MM.1S (cell line): ENCODE measurements around the gene WDFY1.

Source experiments
- DNase-seq: peaks from one replicate; pipeline ENCODE4 v3.0.0-alpha.2; 2015
- H2AFZ ChIP-seq: fragments of 300-600 bp; sonication (generic); 2 replicates; pipeline ENCODE4 v1.6.0; 2016; ENCODE audit warnings: antibody characterized with exemption, low read length
- H3F3A ChIP-seq: fragments of 300-600 bp; sonication (generic); 2 replicates; pipeline ENCODE4 v1.6.1; 2016; ENCODE audit warnings: mild to moderate bottlenecking, antibody characterized with exemption, low read length, moderate library complexity, mixed read lengths; ENCODE audit not compliant: insufficient read depth
- H3K27ac ChIP-seq: fragments of 300-600 bp; sonication (generic); 2 replicates; pipeline ENCODE4 v1.5.1; 2016; ENCODE audit warnings: mild to moderate bottlenecking, low read length
- H3K27me3 ChIP-seq: fragments of 300-600 bp; sonication (generic); replicated peaks from 2 replicates; pipeline ENCODE4 v1.6.0; 2016; ENCODE audit warnings: low read length; ENCODE audit not compliant: insufficient read depth
- H3K36me3 ChIP-seq: fragments of 300-600 bp; sonication (generic); replicated peaks from 2 replicates; pipeline ENCODE4 v1.6.1; 2016; ENCODE audit warnings: mild to moderate bottlenecking, low read length, mixed read lengths; ENCODE audit not compliant: insufficient read depth
- H3K4me1 ChIP-seq: fragments of 300-600 bp; sonication (generic); 2 replicates; pipeline ENCODE4 v1.6.1; 2016; ENCODE audit warnings: low read length, mixed read lengths
- H3K4me2 ChIP-seq: fragments of 300-600 bp; sonication (generic); 2 replicates; pipeline ENCODE4 v1.6.0; 2016; ENCODE audit warnings: low read depth, low read length
- H3K4me3 ChIP-seq: fragments of 300-600 bp; sonication (generic); 2 replicates; pipeline ENCODE4 v1.5.1; 2016; ENCODE audit warnings: low read length, mixed read lengths
- H3K79me2 ChIP-seq: fragments of 300-600 bp; sonication (generic); 2 replicates; pipeline ENCODE4 v1.6.1; 2016; ENCODE audit warnings: mixed run types, low read length, mixed read lengths
- H3K9ac ChIP-seq: fragments of 300-600 bp; sonication (generic); 2 replicates; pipeline ENCODE4 v1.6.1; 2016; ENCODE audit warnings: low read length, mixed read lengths
- H3K9me2 ChIP-seq: fragments of 300-600 bp; sonication (generic); replicated peaks from 2 replicates; pipeline ENCODE4 v1.6.1; 2016; ENCODE audit warnings: mild to moderate bottlenecking, low read length, mixed read lengths; ENCODE audit not compliant: insufficient read depth
- H3K9me3 ChIP-seq: fragments of 300-600 bp; sonication (generic); replicated peaks from 2 replicates; pipeline ENCODE4 v1.6.1; 2016; ENCODE audit warnings: mild to moderate bottlenecking, low read length, mixed read lengths; ENCODE audit not compliant: insufficient read depth
- H4K20me1 ChIP-seq: fragments of 300-600 bp; sonication (generic); 2 replicates; pipeline ENCODE4 v1.6.1; 2016; ENCODE audit warnings: mild to moderate bottlenecking, low read length, moderate library complexity, mixed read lengths; ENCODE audit not compliant: insufficient read depth
- CTCF ChIP-seq: fragments of 300-600 bp; sonication (generic); IDR thresholded peaks from 2 replicates; pipeline ENCODE4 v1.5.1; 2016; ENCODE audit warnings: antibody characterized with exemption, low read length, mixed read lengths
- EZH2 ChIP-seq: fragments of 300-600 bp; sonication (generic); optimal IDR thresholded peaks from 2 replicates; pipeline ENCODE3; 2017; ENCODE audit warnings: low read depth, mild to moderate bottlenecking, antibody characterized with exemption, low read length, mixed read lengths
- EZH2phosphoT487 ChIP-seq: fragments of 300-600 bp; sonication (generic); IDR thresholded peaks from 2 replicates; pipeline ENCODE4 v1.6.1; 2018; ENCODE audit warnings: antibody characterized with exemption, low read length

The WDFY1 gene

GRCh38 chr2:223859070-223859469 lies 86.1 kb downstream of the WDFY1 start:
- no peaks in the 10 kb centered on the region for H3K36me3 ChIP-seq
- no peaks in the 10 kb centered on the region for H3K4me1 ChIP-seq
- H3F3A ChIP-seq = no peaks in the 10 kb centered on the region
- H3K27ac ChIP-seq = no peak overlapping the region
- no peak overlapping the region for H2AFZ ChIP-seq
- H3K9me3 ChIP-seq = no peaks in the 10 kb centered on the region
- no peak for TF ChIP-seq CTCF
- TF ChIP-seq EZH2 = no peak
- TF ChIP-seq EZH2phosphoT487 = no peak
- H3K9ac ChIP-seq = no peak overlapping the region
- no peaks in the 10 kb centered on the region for H3K79me2 ChIP-seq
- H3K4me2 ChIP-seq = no peak overlapping the region
- no peaks in the 10 kb centered on the region for H3K27me3 ChIP-seq
- no peaks in the 10 kb centered on the region for H3K9me2 ChIP-seq
- DNase-seq = no peak
- no peaks in the 10 kb centered on the region for H4K20me1 ChIP-seq
- no peak overlapping the region for H3K4me3 ChIP-seq

- H3K27ac ChIP-seq = no peak overlapping the region
- no peaks in the 10 kb centered on the region for H3K79me2 ChIP-seq
- H3K4me2 ChIP-seq = no peak overlapping the region
- H3K4me3 ChIP-seq = no peak overlapping the region
- H2AFZ ChIP-seq = no peak overlapping the region
- H3F3A ChIP-seq = no peaks in the 10 kb centered on the region
- no peaks in the 10 kb centered on the region for H3K4me1 ChIP-seq
- no peak overlapping the region for H3K9ac ChIP-seq
- no peaks in the 10 kb centered on the region for H4K20me1 ChIP-seq
- no peaks in the 10 kb centered on the region for H3K36me3 ChIP-seq
- no peak for DNase-seq
- no peaks in the 10 kb centered on the region for H3K9me2 ChIP-seq
- H3K27me3 ChIP-seq = no peaks in the 10 kb centered on the region
- H3K9me3 ChIP-seq = no peaks in the 10 kb centered on the region
- TF ChIP-seq CTCF = no peak
- no peak for TF ChIP-seq EZH2
- TF ChIP-seq EZH2phosphoT487 = no peak
These were observed 88.6 kb downstream of the WDFY1 start for GRCh38 chr2:223856584-223856983.

GRCh38 chr2:223856021-223856420 lies 89.1 kb downstream of the WDFY1 start:
- H3K27ac ChIP-seq = no peak overlapping the region
- no peaks in the 10 kb centered on the region for H3K9me3 ChIP-seq
- no peaks in the 10 kb centered on the region for H3K79me2 ChIP-seq
- H3K9me2 ChIP-seq = no peaks in the 10 kb centered on the region
- no peaks in the 10 kb centered on the region for H4K20me1 ChIP-seq
- DNase-seq = no peak
- no peaks in the 10 kb centered on the region for H3K36me3 ChIP-seq
- no peaks in the 10 kb centered on the region for H3K4me1 ChIP-seq
- no peak overlapping the region for H3K9ac ChIP-seq
- H3F3A ChIP-seq = no peaks in the 10 kb centered on the region
- no peak overlapping the region for H3K4me2 ChIP-seq
- no peak for TF ChIP-seq EZH2
- TF ChIP-seq CTCF = no peak
- TF ChIP-seq EZH2phosphoT487 = no peak
- no peak overlapping the region for H3K4me3 ChIP-seq
- no peak overlapping the region for H2AFZ ChIP-seq
- no peaks in the 10 kb centered on the region for H3K27me3 ChIP-seq
